ENCODE results near the gene CD74. TPM values are rescaled to one million over a fixed set of nuclear protein-coding genes. Genes with fewer than 3 reads are reported as not detected.

Gene CD74
- total RNA-seq, 1 donor from 2014 or later, result 1,940 TPM

DNA sequence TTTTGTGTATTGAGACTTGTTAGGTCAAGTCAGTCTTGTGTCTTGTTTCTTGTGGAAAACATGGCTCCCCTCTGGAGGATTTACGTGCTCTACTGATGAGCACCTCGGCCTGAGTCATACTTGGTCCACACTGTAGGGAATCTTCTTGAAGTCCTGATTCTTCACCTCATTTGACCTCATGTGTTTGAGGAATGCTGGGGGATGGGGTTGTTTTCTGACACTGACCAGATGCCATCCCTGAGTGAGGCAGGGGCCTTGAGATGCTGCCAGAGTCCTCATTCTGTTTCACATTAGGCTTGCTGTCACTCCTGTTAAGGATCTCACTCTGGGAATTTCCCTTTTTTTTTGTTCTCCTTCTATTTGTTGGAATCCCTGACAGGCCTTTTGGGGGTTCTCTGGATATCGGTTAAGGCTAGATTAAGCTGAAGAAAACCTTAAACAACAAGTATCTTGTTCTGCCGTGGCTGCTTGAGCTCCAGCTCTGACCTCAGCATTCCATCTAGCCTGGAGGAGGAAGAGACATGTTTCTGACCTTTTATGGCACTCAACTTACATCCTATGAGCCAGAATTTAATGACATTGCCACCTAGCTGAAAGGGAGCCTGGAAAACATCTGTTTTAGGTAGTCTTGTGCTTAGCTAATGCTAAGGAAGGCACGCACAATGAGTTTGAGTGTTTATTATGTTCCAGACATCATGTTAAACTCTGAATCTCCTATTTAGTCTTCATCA is 34.6 kb downstream of the CD74 start:
- Histone ChIP-seq H3K4me1 (no peaks in the 10 kb centered on the region), H3K27me3 (no peaks in the 10 kb centered on the region), H3K9me3 (no peaks in the 10 kb centered on the region), H3K4me3 (no peak overlapping the region), H3K27ac (no peak overlapping the region), H3K36me3 (peaks cover 94 to 99% of the 10 kb centered on the region in 2 donors)
- DNase-seq (ENCODE audit: low spot score in 2 of 2), result no peak
- intact Hi-C loops (cut with DNase I), result no loop called here
- TF ChIP-seq, protein P1, sequence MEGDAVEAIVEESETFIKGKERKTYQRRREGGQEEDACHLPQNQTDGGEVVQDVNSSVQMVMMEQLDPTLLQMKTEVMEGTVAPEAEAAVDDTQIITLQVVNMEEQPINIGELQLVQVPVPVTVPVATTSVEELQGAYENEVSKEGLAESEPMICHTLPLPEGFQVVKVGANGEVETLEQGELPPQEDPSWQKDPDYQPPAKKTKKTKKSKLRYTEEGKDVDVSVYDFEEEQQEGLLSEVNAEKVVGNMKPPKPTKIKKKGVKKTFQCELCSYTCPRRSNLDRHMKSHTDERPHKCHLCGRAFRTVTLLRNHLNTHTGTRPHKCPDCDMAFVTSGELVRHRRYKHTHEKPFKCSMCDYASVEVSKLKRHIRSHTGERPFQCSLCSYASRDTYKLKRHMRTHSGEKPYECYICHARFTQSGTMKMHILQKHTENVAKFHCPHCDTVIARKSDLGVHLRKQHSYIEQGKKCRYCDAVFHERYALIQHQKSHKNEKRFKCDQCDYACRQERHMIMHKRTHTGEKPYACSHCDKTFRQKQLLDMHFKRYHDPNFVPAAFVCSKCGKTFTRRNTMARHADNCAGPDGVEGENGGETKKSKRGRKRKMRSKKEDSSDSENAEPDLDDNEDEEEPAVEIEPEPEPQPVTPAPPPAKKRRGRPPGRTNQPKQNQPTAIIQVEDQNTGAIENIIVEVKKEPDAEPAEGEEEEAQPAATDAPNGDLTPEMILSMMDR (IDR thresholded peaks at IDR 0.05), result no peak

GRCh38 chr5:150376799-150377771 is 35.6 kb downstream of the CD74 start:
- H3K9me3 ChIP-seq, result no peaks in the 10 kb centered on the region
- H3K36me3 ChIP-seq, result peaks cover 91 to 99% of the 10 kb centered on the region in 2 donors
- intact Hi-C loops (cut with DNase I), result no loop called here
- TF ChIP-seq, protein P1 (IDR thresholded peaks at IDR 0.05), result no peak
- H3K4me3 ChIP-seq, result no peak overlapping the region
- H3K4me1 ChIP-seq, result no peaks in the 10 kb centered on the region
- no peaks in the 10 kb centered on the region for H3K27me3 ChIP-seq
- no peak overlapping the region for H3K27ac ChIP-seq
- no peak for DNase-seq (ENCODE audit: low spot score in 2 of 2)

DNA sequence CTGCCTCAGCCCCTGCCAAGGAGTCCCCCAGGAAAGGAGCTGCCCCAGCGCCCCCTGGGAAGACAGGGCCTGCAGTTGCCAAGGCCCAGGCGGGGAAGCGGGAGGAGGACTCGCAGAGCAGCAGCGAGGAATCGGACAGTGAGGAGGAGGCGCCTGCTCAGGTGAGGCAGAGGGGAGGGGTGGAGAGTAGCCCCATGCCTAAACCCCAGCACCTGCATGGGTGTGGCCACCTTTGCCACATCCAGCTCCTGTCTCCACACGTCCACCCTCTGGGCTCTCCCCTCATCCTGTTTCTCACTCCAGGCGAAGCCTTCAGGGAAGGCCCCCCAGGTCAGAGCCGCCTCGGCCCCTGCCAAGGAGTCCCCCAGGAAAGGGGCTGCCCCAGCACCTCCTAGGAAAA is 38.1 kb downstream of the CD74 start:
- intact Hi-C loops (cut with DNase I), result no loop called here
- H3K4me1 ChIP-seq, result no peaks in the 10 kb centered on the region
- H3K36me3 ChIP-seq, result peaks cover 89 to 99% of the 10 kb centered on the region in 2 donors

GRCh38 chr5:150372639-150373038 is 40.1 kb downstream of the CD74 start:
- no peaks in the 10 kb centered on the region for H3K9me3 ChIP-seq
- TF ChIP-seq, protein P1 (IDR thresholded peaks at IDR 0.05), result no peak
- H3K27ac ChIP-seq, result no peak overlapping the region
- H3K4me1 ChIP-seq, result no peaks in the 10 kb centered on the region
- intact Hi-C loops (cut with DNase I), result no loop called here
- no peak for DNase-seq (ENCODE audit: low spot score in 2 of 2)
- H3K36me3 ChIP-seq, result peaks cover 91 to 99% of the 10 kb centered on the region in 2 donors
- H3K27me3 ChIP-seq, result no peaks in the 10 kb centered on the region
- H3K4me3 ChIP-seq, result no peak overlapping the region

More for the DNA sequence above, 38.1 kb downstream of the CD74 start:
- H3K27ac ChIP-seq, result no peak overlapping the region
- no peak overlapping the region for H3K4me3 ChIP-seq
- DNase-seq (ENCODE audit: low spot score in 2 of 2), result no peak
- H3K27me3 ChIP-seq, result no peaks in the 10 kb centered on the region
- TF ChIP-seq, protein P1 (IDR thresholded peaks at IDR 0.05), result no peak
- no peaks in the 10 kb centered on the region for H3K9me3 ChIP-seq

DNA sequence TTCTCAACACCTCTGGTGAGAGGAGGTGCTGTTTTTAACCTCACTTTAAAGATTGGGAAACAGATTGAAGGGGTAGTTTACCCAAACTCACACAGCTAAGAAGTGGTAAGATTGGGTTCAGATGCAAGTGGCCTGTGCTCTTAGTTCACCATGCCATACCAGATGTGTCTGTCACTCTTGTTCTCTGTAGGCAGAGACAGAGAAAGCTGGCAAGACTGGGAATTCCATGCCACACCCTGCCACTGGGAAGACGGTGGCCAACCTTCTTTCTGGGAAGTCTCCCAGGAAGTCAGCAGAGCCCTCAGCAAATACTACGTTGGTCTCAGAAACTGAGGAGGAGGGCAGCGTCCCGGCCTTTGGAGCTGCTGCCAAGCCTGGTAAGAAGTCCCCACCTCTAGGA is 44.2 kb downstream of the CD74 start:
- Histone ChIP-seq H3K4me3 (no peak overlapping the region), H3K9me3 (no peaks in the 10 kb centered on the region), H3K36me3 (peaks cover 83 to 96% of the 10 kb centered on the region in 2 donors), H3K4me1 (no peaks in the 10 kb centered on the region), H3K27ac (no peak overlapping the region), H3K27me3 (no peaks in the 10 kb centered on the region)
- intact Hi-C loops (cut with DNase I), result no loop called here
- TF ChIP-seq, protein P1 (IDR thresholded peaks at IDR 0.05), result no peak
- no peak for DNase-seq (ENCODE audit: low spot score in 2 of 2)

All from ascending aorta (tissue), 2 donors.